ENCODE data around the gene GMCL1.
"Not testable (repeated sequence)": the region's sequence is repeated elsewhere in the genome, so short reads cannot be mapped to it uniquely, and the experiment has no call there.

- not testable (repeated sequence) for TF ChIP-seq CTCF, EP300, POLR2A, POLR2AphosphoS5 (IDR thresholded peaks at IDR 0.05)
Measured at GRCh38 chr2:69802781-69803367, 26.6 kb upstream of the GMCL1 start.
